Measurements from ENCODE around the gene PIP5K1C.

PIP5K1C gene

GRCh38 chr19:3607303-3608078 lies 92.8 kb downstream of the PIP5K1C start:
- no peak for TF ChIP-seq FOXP2 (optimal IDR thresholded peaks at IDR 0.05; ENCODE audit: borderline replicate concordance, extremely low read depth, extremely low read length, insufficient read depth)
- no peak for TF ChIP-seq POLR2AphosphoS5 (IDR thresholded peaks at IDR 0.05; ENCODE audit: low read depth, low read length)
- TF ChIP-seq, protein P1, sequence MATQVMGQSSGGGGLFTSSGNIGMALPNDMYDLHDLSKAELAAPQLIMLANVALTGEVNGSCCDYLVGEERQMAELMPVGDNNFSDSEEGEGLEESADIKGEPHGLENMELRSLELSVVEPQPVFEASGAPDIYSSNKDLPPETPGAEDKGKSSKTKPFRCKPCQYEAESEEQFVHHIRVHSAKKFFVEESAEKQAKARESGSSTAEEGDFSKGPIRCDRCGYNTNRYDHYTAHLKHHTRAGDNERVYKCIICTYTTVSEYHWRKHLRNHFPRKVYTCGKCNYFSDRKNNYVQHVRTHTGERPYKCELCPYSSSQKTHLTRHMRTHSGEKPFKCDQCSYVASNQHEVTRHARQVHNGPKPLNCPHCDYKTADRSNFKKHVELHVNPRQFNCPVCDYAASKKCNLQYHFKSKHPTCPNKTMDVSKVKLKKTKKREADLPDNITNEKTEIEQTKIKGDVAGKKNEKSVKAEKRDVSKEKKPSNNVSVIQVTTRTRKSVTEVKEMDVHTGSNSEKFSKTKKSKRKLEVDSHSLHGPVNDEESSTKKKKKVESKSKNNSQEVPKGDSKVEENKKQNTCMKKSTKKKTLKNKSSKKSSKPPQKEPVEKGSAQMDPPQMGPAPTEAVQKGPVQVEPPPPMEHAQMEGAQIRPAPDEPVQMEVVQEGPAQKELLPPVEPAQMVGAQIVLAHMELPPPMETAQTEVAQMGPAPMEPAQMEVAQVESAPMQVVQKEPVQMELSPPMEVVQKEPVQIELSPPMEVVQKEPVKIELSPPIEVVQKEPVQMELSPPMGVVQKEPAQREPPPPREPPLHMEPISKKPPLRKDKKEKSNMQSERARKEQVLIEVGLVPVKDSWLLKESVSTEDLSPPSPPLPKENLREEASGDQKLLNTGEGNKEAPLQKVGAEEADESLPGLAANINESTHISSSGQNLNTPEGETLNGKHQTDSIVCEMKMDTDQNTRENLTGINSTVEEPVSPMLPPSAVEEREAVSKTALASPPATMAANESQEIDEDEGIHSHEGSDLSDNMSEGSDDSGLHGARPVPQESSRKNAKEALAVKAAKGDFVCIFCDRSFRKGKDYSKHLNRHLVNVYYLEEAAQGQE (IDR thresholded peaks at IDR 0.05; ENCODE audit: insufficient read depth in 1 of 2, low read depth in 2 of 2, low read length in 2 of 2): no peak
- no peak for TF ChIP-seq SIN3A (IDR thresholded peaks at IDR 0.05; ENCODE audit: borderline replicate concordance, insufficient read depth, low read length)
- no peak for TF ChIP-seq TAF1 (IDR thresholded peaks at IDR 0.05; ENCODE audit: borderline replicate concordance, insufficient read depth, low read length)

- no peak for TF ChIP-seq POLR2AphosphoS5 (IDR thresholded peaks at IDR 0.05; ENCODE audit: low read depth, low read length)
- no peak for TF ChIP-seq SIN3A (IDR thresholded peaks at IDR 0.05; ENCODE audit: borderline replicate concordance, insufficient read depth, low read length)
- TF ChIP-seq, protein P1 (IDR thresholded peaks at IDR 0.05; ENCODE audit: insufficient read depth in 1 of 2, low read depth in 2 of 2, low read length in 2 of 2): no peak
- no peak for TF ChIP-seq FOXP2 (optimal IDR thresholded peaks at IDR 0.05; ENCODE audit: borderline replicate concordance, extremely low read depth, extremely low read length, insufficient read depth)
- TF ChIP-seq TAF1 (IDR thresholded peaks at IDR 0.05; ENCODE audit: borderline replicate concordance, insufficient read depth, low read length): no peak
Observed at GRCh38 chr19:3606690-3607289, 93.5 kb downstream of the PIP5K1C start, which contains the start of gene TBXA2R. Gene TBXA2R, minus strand, starts transcription at chr19:3606875. Its CDS starts 6,241 bp downstream, at chr19:3600634.

GRCh38 chr19:3606174-3606689 lies 94.0 kb downstream of the PIP5K1C start:
- TF ChIP-seq SIN3A (IDR thresholded peaks at IDR 0.05; ENCODE audit: borderline replicate concordance, insufficient read depth, low read length) (no peak), TAF1 (IDR thresholded peaks at IDR 0.05; ENCODE audit: borderline replicate concordance, insufficient read depth, low read length) (no peak), FOXP2 (optimal IDR thresholded peaks at IDR 0.05; ENCODE audit: borderline replicate concordance, extremely low read depth, extremely low read length, insufficient read depth) (peak; percentile 23), POLR2AphosphoS5 (IDR thresholded peaks at IDR 0.05; ENCODE audit: low read depth, low read length) (no peak)
- TF ChIP-seq, protein P1 (IDR thresholded peaks at IDR 0.05; ENCODE audit: insufficient read depth in 1 of 2, low read depth in 2 of 2, low read length in 2 of 2): no peak

- TF ChIP-seq FOXP2 (optimal IDR thresholded peaks at IDR 0.05; ENCODE audit: borderline replicate concordance, extremely low read depth, extremely low read length, insufficient read depth): no peak
- no peak for TF ChIP-seq TAF1 (IDR thresholded peaks at IDR 0.05; ENCODE audit: borderline replicate concordance, insufficient read depth, low read length)
- TF ChIP-seq POLR2AphosphoS5 (IDR thresholded peaks at IDR 0.05; ENCODE audit: low read depth, low read length): no peak
- TF ChIP-seq SIN3A (IDR thresholded peaks at IDR 0.05; ENCODE audit: borderline replicate concordance, insufficient read depth, low read length): no peak
- TF ChIP-seq, protein P1 (IDR thresholded peaks at IDR 0.05; ENCODE audit: insufficient read depth in 1 of 2, low read depth in 2 of 2, low read length in 2 of 2): no peak
Observed at GRCh38 chr19:3605770-3606169, 94.5 kb downstream of the PIP5K1C start.

All from PFSK-1 (cell line).